Tibial nerve (tissue), 4 donors: ENCODE data around the gene POTEC.
"Not testable (repeated sequence)": the region's sequence is repeated elsewhere in the genome, so short reads cannot be mapped to it uniquely, and the experiment has no call there.

Experiments used
- CTCF ChIP-seq, 5 experiments: fragments of 200-600 bp in 3 of 5; fragments of 450-650 bp in 2 of 5; sonication (generic) in 3 of 5; IDR thresholded peaks; one replicate each; pipeline ENCODE4 v1.5.1; 2016 to 2019; ENCODE audit warnings: antibody characterized with exemption in 5 of 5, mild to moderate bottlenecking in 3 of 5, moderate library complexity in 2 of 5
- EP300 ChIP-seq, 2 donors: sonication (generic); formaldehyde crosslinking; IDR thresholded peaks; one replicate each; pipeline ENCODE4 v1.6.1; 2017; ENCODE audit warnings: antibody characterized with exemption in 2 of 2, mild to moderate bottlenecking in 1 of 2
- POLR2A ChIP-seq, 2 donors: fragments of 450-650 bp; IDR thresholded peaks; one replicate each; pipeline ENCODE4 v1.6.1; 2017; ENCODE audit warnings: antibody characterized with exemption in 2 of 2, mild to moderate bottlenecking in 2 of 2, moderate library complexity in 2 of 2

DNA sequence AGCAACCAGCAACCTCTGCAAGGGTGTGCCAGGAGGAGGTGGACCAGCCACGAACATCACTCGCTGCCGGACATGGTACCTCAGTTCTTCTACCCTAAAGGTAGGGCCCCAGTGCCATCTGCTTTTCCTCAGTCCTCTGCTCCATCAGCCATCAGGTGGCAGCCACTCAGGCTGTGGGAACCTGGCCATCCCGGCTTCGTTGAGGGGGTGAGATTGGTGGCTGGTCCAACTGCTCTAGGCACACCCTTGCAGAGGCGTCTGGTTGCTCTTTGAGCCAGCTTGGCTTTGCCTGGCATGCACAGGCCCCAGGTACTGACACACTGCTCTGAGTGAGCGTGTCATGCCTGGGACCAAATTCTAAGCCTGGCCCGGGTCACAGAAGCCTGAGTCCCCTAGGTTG lies 39.7 kb downstream of the POTEC start:
- TF ChIP-seq CTCF, POLR2A, EP300 (IDR thresholded peaks at IDR 0.05): not testable (repeated sequence)
